Peyer's patch (tissue), 4 donors: Measurements from ENCODE around the gene DGCR2.

Experiments used
- POLR2A ChIP-seq, 2 donors: fragments of 450-650 bp; IDR thresholded peaks; one replicate each; pipeline ENCODE4 v1.5.1; 2017; ENCODE audit warnings: antibody characterized with exemption in 2 of 2, mild to moderate bottlenecking in 2 of 2, moderate library complexity in 2 of 2
- TF ChIP-seq, protein P1 (sequence below), 6 experiments: fragments of 450-650 bp in 4 of 6; fragments of 200-600 bp in 2 of 6; sonication (generic) in 1 of 6; IDR thresholded peaks; one replicate each; pipeline ENCODE4 v1.5.1; 2017 to 2019; ENCODE audit warnings: antibody characterized with exemption in 6 of 6, mild to moderate bottlenecking in 3 of 6, moderate library complexity in 1 of 6

DNA sequence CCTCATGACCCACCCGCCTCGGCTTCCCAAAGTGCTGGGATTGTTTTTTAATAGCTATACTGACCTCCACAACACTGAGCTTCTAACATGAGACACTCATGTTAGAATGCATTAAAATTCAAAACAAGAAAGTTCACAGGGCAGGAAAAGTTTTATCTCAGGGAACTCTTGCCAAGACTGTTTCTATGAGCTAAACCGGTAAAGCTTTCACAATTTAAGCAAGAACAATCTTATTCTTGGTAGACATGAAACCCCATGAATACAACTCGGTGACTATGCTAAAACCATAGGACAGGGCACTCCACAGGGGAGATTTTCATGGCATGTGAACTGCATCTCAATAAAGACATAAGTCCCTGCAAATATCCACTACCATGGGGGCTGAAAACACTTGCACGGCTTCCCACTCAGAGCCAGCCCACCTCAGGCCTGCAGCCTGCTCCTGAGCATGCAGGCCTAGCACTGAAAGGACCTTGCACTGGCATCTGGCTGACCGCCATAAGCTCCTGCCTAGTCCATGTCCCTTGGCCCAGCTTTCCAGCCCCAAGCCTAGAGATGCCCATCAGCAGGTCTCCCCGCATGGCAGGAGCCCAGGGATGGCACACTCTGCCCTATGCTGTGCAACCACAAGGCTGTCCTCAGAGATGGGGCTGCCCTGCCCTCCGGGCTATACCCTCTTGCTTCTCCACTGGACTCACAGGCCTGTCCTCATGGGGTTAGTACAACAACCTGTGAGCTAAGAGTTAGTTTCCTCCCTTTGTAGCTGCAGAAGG lies 58.4 kb downstream of the DGCR2 start:
- TF ChIP-seq, protein P1, sequence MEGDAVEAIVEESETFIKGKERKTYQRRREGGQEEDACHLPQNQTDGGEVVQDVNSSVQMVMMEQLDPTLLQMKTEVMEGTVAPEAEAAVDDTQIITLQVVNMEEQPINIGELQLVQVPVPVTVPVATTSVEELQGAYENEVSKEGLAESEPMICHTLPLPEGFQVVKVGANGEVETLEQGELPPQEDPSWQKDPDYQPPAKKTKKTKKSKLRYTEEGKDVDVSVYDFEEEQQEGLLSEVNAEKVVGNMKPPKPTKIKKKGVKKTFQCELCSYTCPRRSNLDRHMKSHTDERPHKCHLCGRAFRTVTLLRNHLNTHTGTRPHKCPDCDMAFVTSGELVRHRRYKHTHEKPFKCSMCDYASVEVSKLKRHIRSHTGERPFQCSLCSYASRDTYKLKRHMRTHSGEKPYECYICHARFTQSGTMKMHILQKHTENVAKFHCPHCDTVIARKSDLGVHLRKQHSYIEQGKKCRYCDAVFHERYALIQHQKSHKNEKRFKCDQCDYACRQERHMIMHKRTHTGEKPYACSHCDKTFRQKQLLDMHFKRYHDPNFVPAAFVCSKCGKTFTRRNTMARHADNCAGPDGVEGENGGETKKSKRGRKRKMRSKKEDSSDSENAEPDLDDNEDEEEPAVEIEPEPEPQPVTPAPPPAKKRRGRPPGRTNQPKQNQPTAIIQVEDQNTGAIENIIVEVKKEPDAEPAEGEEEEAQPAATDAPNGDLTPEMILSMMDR (IDR thresholded peaks at IDR 0.05): no peak
- TF ChIP-seq POLR2A (IDR thresholded peaks at IDR 0.05): no peak
